ENCODE data around the gene UBE2R2. TPM values are rescaled to one million over a fixed set of nuclear protein-coding genes. Genes with fewer than 3 reads are reported as not detected.
"Not testable (repeated sequence)": the region's sequence is repeated elsewhere in the genome, so short reads cannot be mapped to it uniquely, and the experiment has no call there.

The UBE2R2 gene
- total RNA-seq, 2 experiments from 2014 or later, result 22.7 to 24.5 TPM

DNA sequence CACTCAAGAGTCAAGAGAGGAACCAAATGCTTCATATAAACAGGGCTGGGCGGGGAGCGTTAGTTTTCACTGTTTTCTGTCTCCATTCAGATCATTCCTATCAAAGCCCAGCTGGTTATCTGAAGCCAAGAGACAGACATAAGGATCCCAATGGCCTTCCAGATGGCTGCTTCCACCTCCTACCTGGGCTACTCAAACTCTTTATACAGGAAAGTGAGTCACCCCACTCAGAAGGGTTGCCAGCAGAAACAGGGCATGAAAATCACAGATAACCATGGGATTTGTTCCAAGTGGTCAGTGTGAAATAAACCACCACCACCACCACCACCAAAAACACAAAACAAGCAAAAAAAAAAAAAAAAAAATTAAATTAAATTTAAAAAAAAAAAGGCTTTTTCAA is 16.1 kb upstream of the UBE2R2 start:
- DNase-seq (no peak), ATAC-seq (ENCODE audit: poor library complexity) (no peak)
- H3K4me1 Mint-ChIP-seq (ENCODE audit: low read depth), result no peaks in the 10 kb centered on the region
- no peaks in the 10 kb centered on the region for H3K4me1 ChIP-seq (ENCODE audit: insufficient read depth, low read length)
- no peaks in the 10 kb centered on the region for H3K9me3 ChIP-seq (ENCODE audit: control insufficient read depth in 1 of 2, insufficient read depth in 1 of 2, low read length in 2 of 2)
- ChIA-PET POLR2A (no interaction called here), CTCF (no interaction called here)
- H3K36me3 ChIP-seq (ENCODE audit: insufficient read depth, low read length), result no peaks in the 10 kb centered on the region
- H3K4me3 Mint-ChIP-seq, result no peak overlapping the region
- TF ChIP-seq CTCF (IDR thresholded peaks at IDR 0.05), result no peak
- H3K27me3 ChIP-seq (ENCODE audit: control insufficient read depth in 1 of 2, insufficient read depth in 2 of 2, low read length in 2 of 2), result peaks cover 4 to 7% of the 10 kb centered on the region in 2 experiments
- H3K4me3 ChIP-seq (ENCODE audit: low read length), result no peak overlapping the region
- no peaks in the 10 kb centered on the region for H3K36me3 Mint-ChIP-seq (ENCODE audit: low read depth)
- no peak overlapping the region for H3K27ac ChIP-seq (ENCODE audit: low read depth in 1 of 2, low read length in 2 of 2)
- H3K27ac Mint-ChIP-seq, result no peak overlapping the region
- no peaks in the 10 kb centered on the region for H3K9me3 Mint-ChIP-seq
- intact Hi-C loops (cut with DNase I, micrococcal nuclease), result no loop called here
- peaks cover 26% of the 10 kb centered on the region for H3K27me3 Mint-ChIP-seq

DNA sequence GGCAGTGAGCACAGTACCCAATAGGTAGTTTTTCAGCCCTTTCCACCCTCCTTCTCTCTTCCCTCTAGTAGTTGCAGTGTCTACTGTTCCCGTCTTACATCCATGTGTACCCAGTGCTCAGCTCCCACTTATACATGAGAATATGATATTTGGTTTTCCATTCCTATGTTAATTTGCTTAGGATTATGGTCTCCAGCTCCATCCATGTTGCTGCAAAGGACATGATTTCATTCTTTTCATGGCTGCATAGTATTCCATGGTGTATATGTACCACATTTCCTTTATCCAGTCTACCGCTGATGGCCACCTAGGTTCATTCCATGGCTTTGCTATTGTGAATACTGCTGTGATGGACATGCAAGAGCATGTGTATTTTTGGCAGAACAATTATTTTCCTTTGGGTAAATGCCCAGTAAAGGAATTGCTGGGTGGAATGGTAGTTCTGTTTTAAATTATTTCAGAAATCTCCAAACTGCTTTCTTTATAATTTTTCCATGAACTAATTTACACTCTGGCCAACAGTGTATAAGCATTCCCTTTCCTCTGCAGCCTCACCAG is 14.9 kb upstream of the UBE2R2 start:
- H3K4me1 ChIP-seq (ENCODE audit: insufficient read depth, low read length); POLR2A ChIA-PET; H3K4me3 Mint-ChIP-seq; H3K27ac ChIP-seq (ENCODE audit: low read depth in 1 of 2, low read length in 2 of 2); ATAC-seq (ENCODE audit: poor library complexity); H3K4me1 Mint-ChIP-seq (ENCODE audit: low read depth); H3K9me3 Mint-ChIP-seq; H3K36me3 ChIP-seq (ENCODE audit: insufficient read depth, low read length); H3K9me3 ChIP-seq (ENCODE audit: control insufficient read depth in 1 of 2, insufficient read depth in 1 of 2, low read length in 2 of 2); intact Hi-C loops (cut with DNase I, micrococcal nuclease); H3K27me3 ChIP-seq (ENCODE audit: control insufficient read depth in 1 of 2, insufficient read depth in 2 of 2, low read length in 2 of 2); DNase-seq; H3K27ac Mint-ChIP-seq; CTCF ChIA-PET; H3K36me3 Mint-ChIP-seq (ENCODE audit: low read depth); H3K4me3 ChIP-seq (ENCODE audit: low read length): not testable (repeated sequence)
- peaks cover 22% of the 10 kb centered on the region for H3K27me3 Mint-ChIP-seq

DNA sequence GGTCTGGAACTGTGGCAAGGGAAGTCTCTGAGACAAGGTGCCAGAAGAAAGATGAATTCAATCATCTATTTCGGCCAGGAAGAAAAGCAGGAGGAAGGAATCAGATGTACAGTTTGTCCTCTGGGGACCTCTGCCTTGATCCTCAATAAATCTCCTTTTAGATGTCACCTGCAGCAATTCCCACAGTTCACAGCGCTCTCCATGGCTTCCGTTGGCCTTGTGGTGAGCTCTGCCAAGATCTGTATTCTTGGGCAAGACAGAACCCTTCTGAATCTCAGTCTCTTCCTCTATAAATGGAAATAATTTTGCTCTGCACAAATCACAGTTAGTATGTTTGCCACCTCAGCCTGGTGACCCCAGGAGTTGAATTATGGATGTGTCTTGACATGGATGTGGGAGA is 12.8 kb upstream of the UBE2R2 start:
- H3K9me3 Mint-ChIP-seq; H3K4me3 ChIP-seq (ENCODE audit: low read length); ATAC-seq (ENCODE audit: poor library complexity); H3K27me3 ChIP-seq (ENCODE audit: control insufficient read depth in 1 of 2, insufficient read depth in 2 of 2, low read length in 2 of 2); CTCF ChIA-PET; H3K4me3 Mint-ChIP-seq; H3K36me3 Mint-ChIP-seq (ENCODE audit: low read depth); H3K27ac ChIP-seq (ENCODE audit: low read depth in 1 of 2, low read length in 2 of 2); H3K36me3 ChIP-seq (ENCODE audit: insufficient read depth, low read length); H3K27me3 Mint-ChIP-seq; intact Hi-C loops (cut with DNase I, micrococcal nuclease); H3K27ac Mint-ChIP-seq; H3K4me1 Mint-ChIP-seq (ENCODE audit: low read depth); H3K9me3 ChIP-seq (ENCODE audit: control insufficient read depth in 1 of 2, insufficient read depth in 1 of 2, low read length in 2 of 2); DNase-seq; H3K4me1 ChIP-seq (ENCODE audit: insufficient read depth, low read length); POLR2A ChIA-PET: not testable (repeated sequence)

DNA sequence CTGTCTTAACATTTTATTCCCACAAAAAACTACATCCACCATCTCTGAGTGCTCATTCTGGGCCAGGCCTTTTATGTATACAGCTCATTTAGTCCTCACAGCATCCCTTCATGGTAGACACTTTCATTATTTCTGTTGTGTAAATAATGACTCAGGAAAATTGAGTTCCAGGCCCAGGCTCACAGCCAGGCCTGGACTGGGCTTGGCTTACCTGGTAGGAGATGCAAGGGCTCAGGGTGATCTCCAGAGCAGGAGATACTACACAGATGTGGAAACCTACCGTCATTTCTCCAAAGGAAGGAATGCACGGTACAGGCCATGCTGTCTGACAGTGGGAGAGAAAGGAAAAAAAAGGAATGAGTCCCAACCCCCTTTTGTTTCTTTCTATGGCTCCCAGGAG is 9.8 kb upstream of the UBE2R2 start:
- H3K9me3 ChIP-seq (ENCODE audit: control insufficient read depth in 1 of 2, insufficient read depth in 1 of 2, low read length in 2 of 2); H3K27me3 Mint-ChIP-seq; DNase-seq; H3K27me3 ChIP-seq (ENCODE audit: control insufficient read depth in 1 of 2, insufficient read depth in 2 of 2, low read length in 2 of 2); H3K36me3 ChIP-seq (ENCODE audit: insufficient read depth, low read length); H3K27ac Mint-ChIP-seq; H3K4me1 ChIP-seq (ENCODE audit: insufficient read depth, low read length); H3K9me3 Mint-ChIP-seq; POLR2A ChIA-PET; intact Hi-C loops (cut with DNase I, micrococcal nuclease); H3K36me3 Mint-ChIP-seq (ENCODE audit: low read depth); H3K4me3 Mint-ChIP-seq; ATAC-seq (ENCODE audit: poor library complexity); H3K4me1 Mint-ChIP-seq (ENCODE audit: low read depth); H3K27ac ChIP-seq (ENCODE audit: low read depth in 1 of 2, low read length in 2 of 2); H3K4me3 ChIP-seq (ENCODE audit: low read length): not testable (repeated sequence)
- CTCF ChIA-PET, result interaction anchor here (1.3 kb wide), 1 partner anchor 45 kb away, joined by 3 read pairs; no protein-coding TSS in a partner anchor

DNA sequence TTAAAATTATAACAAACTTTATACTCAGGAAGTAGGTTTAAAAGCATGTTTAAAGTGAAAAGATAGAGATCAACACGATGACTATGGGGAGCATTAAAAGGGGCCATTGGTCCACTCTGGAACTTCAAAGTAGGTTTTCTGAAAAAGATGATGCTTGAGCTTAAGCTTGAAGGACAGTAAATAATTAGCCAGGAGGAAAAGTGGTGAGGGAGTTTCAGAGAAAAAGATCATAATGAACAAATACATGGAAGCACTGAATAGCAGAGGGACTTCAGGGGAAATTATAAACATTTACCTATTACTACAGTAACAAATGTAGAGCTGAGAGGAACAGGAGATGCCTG is 8.0 kb upstream of the UBE2R2 start:
- H3K4me1 ChIP-seq (ENCODE audit: insufficient read depth, low read length); H3K4me3 ChIP-seq (ENCODE audit: low read length); H3K9me3 Mint-ChIP-seq; DNase-seq; H3K9me3 ChIP-seq (ENCODE audit: control insufficient read depth in 1 of 2, insufficient read depth in 1 of 2, low read length in 2 of 2); H3K36me3 Mint-ChIP-seq (ENCODE audit: low read depth); intact Hi-C loops (cut with DNase I, micrococcal nuclease); H3K27me3 ChIP-seq (ENCODE audit: control insufficient read depth in 1 of 2, insufficient read depth in 2 of 2, low read length in 2 of 2); H3K4me3 Mint-ChIP-seq; H3K36me3 ChIP-seq (ENCODE audit: insufficient read depth, low read length); POLR2A ChIA-PET; H3K27ac ChIP-seq (ENCODE audit: low read depth in 1 of 2, low read length in 2 of 2); ATAC-seq (ENCODE audit: poor library complexity); H3K4me1 Mint-ChIP-seq (ENCODE audit: low read depth); H3K27ac Mint-ChIP-seq; H3K27me3 Mint-ChIP-seq: not testable (repeated sequence)
- CTCF ChIA-PET, result interaction anchor here (0.8 to 1.1 kb wide), 2 partner anchors 30 to 43 kb away, joined by 3 to 5 read pairs; no protein-coding TSS in a partner anchor

Measured in CD4-positive, alpha-beta T cell (primary cell).